ENCODE data around the gene ARL15.
"Not testable (repeated sequence)": the region's sequence is repeated elsewhere in the genome, so short reads cannot be mapped to it uniquely, and the experiment has no call there.

ARL15 gene

DNA sequence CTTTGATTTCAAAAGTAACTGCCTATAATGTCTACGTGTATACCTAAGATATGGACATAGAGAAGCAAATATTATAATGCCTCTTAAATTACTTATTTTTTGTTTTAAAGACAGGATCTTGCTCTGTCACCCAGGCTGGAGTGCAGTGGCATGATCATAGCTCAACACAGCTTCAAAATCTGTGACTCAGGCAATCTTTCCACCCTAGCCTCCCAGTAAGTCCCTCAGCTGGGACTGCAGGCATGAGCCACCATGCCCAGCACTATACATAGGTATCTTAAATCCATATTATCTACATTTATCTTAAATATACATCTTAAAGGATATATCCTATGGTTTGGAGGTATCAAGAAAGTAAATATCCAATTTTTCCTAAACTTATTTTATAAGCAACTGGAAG is 261.2 kb downstream of the ARL15 start:
- DNase-seq (ENCODE audit: low read depth in 1 of 2, low spot score in 1 of 2), result no peak

DNA sequence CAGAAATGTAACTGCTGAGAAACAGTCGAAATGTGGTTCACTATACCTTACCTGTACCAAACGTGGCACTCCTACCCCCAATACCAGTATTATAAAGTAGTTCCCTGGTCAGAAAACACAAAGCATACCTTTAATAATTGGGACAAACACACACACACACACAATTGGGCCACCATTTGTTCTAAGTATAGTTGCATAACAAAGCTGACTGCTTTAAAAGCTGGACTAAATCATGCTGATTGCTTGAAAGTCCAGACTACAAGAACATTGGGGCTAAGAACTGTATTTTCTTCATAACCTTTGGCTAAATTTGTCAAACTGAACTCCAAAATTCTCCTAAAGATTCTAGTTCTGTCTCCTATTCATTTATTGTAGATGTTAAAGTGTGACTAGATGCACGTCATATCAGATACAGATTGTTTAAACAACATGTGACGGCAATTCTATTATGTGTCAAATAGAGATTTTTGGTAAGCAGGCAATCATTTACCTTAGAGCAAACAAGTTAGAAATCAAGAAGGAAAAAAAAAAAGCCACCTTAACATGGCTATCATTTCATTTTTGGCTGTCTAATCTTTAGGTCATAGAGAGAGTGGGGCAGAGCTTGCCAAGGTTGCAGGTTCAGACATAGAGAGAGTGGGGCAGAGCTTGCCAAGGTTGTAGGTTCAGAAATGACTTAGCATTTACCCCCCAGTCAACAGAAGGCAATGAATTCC is 265.1 kb downstream of the ARL15 start:
- DNase-seq (ENCODE audit: low read depth in 1 of 2, low spot score in 1 of 2), result no peak

DNA sequence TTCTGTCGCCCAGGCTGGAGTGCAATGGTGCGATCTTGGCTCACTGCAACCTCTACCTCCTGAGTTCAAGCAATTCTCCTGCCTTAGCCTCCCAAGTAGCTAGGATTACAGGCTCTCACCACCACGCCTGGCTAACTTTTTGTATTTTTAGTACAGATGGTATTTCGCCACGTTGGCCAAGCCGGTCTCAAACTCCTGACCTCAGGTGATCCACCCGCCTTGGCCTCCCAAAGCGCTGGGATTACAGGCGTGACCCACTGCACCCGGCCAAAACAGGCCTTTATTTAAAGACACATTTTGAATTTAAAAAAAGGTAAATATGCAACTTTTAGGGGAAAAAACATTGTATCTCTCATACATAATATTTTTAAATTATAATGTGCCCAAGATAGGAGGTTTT is 266.1 kb downstream of the ARL15 start:
- DNase-seq (ENCODE audit: low read depth in 1 of 2, low spot score in 1 of 2), result not testable (repeated sequence)

DNA sequence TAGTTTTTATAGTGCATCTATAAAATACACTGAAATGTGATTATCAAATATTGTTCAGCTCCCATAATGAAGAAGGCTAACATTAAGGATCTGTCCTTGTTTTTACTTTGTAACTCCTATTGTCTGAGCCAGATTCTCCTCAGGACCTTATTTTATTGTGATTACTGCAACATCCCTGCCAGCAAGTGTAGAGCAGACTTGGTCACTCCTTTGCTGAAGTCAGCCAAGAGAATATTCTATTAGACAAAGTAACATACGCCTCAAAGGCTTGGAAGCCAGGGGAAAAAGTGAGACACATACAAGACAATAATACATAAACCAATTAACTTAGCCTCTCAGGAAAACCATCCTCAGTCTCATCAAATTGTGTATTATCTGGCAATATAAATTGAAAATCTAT is 269.6 kb downstream of the ARL15 start:
- DNase-seq (ENCODE audit: low read depth in 1 of 2, low spot score in 1 of 2), result no peak

DNA sequence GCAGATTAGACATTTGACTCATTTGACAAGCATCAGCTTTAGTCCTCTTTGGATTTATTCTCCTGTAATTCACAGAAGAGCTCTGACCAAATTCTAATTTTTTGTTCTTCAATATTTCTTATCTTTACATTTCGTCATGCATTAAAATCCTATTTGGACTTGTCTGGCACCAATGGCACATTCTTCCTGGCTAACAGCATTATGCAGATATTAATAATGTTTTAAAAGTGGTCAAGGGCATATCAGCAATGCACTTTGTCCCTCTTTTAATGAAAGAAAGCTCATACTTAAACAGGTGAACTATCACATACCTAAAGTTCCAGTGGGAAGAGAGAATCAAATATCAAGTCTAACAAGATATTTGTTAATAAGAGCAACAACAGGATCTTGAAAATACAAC is 270.4 kb downstream of the ARL15 start:
- DNase-seq (ENCODE audit: low read depth in 1 of 2, low spot score in 1 of 2), result no peak

DNA sequence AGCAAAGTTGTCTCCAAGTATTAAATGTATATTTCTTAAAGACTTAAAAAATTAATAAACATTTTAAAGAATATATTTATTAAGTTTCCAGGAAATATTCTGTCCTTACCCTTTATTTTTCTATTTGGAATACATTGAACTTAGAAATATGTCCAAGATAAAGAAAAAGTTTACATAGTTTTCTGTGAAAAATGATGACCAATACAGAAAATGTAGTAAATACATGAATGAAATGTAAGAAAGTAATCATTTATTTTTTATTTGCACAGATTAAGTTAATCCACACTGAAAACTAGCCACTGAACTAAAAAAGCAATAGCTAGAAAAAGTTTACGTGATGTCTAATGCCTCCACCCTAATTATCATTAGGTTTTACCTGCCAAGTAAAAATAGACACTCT is 273.2 kb downstream of the ARL15 start:
- DNase-seq (ENCODE audit: low read depth in 1 of 2, low spot score in 1 of 2), result no peak

DNA sequence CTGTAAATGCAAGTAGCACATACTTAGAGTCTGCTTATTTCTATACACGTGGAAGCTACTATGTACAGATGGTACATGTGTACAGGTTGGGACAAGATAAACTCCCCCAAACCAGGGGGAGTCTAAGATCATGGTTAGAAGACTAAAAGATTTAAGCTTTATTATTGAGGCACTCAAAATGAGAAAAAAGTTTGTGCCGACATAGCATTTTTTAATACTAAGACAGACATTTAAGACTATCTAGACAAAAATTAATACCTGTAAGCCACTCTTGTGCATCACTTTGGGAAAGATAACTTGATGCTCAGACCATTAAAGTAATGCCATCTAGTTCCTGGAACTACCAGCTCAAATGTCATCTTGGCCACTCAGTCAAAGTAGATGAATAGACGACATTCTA is 279.4 kb downstream of the ARL15 start:
- DNase-seq (ENCODE audit: low read depth in 1 of 2, low spot score in 1 of 2), result no peak

DNA sequence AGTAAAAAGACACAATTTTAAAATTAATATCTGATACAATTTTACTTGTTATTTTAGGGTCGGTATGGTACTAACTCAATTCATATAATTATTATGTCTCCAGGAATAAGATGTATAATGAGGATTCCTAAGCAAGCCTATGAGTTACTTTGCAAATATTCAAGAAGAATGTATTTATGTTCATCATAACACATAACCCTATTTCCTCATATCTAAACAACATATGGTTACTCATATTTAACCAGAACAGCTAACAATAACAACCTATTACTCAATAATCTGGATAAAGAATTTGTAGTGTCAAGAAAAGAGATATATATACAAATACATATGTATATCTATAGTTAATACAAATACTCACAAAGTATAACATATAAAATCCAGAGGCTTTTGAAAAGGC is 285.9 kb downstream of the ARL15 start:
- no peak for DNase-seq (ENCODE audit: low read depth in 1 of 2, low spot score in 1 of 2)

DNA sequence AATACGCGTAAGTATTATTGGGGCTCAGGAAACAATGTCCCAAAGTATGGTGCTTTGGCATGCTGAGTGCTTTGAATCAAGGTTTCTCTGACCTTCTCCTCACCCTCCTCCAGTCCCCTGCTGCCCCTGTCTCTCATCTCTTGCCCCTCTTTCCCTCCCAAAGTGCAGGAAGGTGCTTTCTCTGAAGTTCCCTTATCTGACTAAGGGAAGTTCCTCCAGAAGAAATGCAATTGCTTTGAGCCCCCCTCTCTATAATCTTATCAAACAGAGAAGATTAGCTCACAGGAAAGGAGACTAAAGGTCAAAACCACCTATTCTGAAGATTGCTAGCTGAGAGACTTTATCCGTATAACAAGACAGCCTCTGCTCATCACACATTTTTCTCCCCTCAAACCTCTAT is 288.1 kb downstream of the ARL15 start:
- no peak for DNase-seq (ENCODE audit: low read depth in 1 of 2, low spot score in 1 of 2)

DNA sequence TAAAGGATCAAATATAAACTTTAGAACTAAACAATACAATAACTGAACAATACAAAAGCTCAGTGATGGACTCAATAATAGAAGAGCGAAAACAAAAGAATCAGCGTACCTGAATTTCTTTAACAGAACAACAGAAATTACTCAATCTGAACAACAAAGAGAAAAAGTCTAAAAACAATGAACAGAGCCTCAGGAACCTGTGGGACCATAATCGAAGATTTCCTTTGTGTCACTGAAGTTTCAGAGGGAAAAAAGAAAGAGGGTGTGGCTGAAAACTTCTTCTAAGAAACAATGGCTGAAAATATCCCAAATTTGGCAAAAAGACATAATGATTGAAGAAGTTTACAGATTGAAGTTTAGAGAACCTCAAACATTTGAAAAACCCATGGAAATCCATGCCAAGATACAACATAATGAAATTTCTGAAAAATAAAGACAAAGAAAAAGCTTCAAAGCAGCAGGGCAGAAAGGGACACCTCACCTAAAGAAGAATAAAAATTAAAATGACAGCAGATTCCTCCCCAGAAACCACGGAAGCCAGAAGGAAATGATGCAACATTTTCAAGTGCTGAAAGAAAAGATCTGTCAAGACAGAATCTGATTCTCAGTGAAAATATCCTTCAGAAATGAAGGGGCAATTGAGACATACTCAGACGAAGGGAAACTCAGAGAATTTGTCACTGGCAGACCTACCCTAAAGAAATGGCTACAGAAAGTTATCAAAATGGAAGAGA is 288.8 kb downstream of the ARL15 start:
- no peak for DNase-seq (ENCODE audit: low read depth in 1 of 2, low spot score in 1 of 2)

DNA sequence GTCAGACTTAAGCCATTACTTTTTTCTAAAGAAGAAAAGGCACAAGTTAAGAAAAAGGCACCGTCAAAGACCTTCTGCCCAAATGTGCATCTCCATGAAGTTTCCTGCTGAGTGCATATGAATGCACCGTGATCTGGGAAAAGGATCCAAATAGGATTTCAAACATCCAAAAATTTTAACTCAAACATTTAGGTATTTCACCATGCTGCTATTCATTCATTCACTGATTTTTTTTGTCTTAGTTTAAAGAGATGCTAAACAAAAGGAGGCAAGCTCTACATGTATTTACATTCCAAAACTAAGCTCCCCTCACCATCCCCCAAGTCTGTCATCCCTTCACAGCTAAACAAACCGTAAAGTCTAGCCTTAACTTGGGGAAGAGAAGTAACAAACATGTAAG is 291.9 kb downstream of the ARL15 start:
- DNase-seq (ENCODE audit: low read depth in 1 of 2, low spot score in 1 of 2), result no peak

DNA sequence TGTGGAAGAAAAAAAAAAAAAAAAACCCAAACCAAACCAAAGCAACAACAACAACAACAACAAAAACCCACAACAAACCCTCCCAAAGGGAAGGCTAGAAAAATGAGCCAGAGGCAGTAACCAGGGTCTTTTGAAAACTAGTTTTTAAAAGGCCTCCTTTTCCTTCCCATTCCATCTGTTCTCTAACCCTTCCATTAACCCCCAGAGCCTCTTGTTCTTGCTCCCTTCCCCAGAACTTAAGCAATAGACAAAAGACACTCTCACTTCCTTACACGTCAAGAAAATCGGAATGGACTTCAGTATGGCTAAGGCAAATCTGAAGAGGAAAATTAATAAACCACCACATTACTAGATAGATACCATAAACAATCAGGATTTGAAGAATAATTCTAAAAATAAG is 292.8 kb downstream of the ARL15 start:
- DNase-seq (ENCODE audit: low read depth in 1 of 2, low spot score in 1 of 2), result no peak

DNA sequence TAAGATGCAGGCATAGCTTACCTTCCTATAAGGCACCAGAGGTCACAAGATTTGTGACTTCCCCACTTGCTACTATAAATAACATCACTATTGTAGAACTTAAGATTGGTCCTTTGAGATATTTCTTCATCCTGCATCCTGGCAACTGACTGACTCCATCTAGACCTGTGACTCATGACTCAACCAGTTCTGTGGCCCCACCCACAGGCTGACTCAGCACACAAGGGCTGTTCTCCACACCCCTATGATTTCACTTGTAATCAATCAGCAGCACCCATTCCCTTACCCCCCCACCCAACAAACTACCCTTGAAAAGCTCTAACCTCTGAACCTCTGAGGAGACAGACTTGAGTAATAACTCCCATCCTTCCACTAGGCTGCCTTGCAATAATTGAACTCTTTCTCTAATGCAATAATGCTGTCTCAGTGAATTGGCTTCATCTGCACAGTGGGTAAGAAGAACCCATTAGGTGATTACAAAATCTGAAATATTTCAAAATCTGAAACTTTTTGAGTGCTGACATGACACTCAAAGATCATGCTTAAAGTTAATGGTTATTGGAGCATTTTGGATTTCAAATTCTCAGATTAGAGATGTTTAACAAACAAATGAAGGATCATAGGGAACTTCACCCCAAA is 296.7 kb downstream of the ARL15 start:
- peak in 1 of 2 donors; percentile 3 for DNase-seq (ENCODE audit: low read depth in 1 of 2, low spot score in 1 of 2)

DNA sequence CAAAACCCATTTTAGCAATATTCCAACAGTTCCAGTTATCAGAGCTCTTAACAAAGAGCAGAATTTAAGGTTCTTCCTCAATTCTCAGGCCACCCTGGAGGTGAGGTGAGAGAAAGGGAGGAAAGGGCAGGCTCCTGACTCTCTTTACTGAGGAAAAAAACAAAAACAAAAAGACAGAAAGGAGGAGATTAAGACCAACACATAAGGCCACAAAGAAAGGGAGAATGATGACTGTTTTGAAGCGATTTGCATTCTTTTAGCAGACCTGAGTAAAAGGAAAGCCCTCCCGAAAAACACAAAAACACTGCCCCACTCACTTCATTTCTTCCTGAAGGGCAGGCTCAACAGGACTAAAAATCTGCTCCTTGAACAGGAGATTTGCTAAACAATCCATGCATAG is 300.5 kb downstream of the ARL15 start:
- no peak for DNase-seq (ENCODE audit: low read depth in 1 of 2, low spot score in 1 of 2)

DNA sequence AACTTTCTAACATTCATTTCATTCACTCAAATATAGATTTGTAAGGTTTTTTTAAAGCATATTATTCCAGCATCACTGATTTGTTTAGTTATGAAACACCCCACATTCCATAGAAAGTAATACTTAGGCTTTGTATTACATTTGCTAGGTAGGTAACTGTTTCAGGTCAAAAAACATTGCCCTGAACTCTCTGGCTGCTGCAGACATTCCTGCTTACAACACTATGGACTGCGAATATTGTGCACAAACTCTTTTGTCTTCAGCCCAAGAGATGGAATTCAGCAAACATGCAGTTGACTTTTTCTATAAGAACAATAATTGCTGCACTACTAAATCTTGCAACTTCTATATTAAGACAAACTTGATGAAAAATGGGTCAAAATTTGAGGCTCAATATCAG is 301.0 kb downstream of the ARL15 start:
- no peak for DNase-seq (ENCODE audit: low read depth in 1 of 2, low spot score in 1 of 2)

DNA sequence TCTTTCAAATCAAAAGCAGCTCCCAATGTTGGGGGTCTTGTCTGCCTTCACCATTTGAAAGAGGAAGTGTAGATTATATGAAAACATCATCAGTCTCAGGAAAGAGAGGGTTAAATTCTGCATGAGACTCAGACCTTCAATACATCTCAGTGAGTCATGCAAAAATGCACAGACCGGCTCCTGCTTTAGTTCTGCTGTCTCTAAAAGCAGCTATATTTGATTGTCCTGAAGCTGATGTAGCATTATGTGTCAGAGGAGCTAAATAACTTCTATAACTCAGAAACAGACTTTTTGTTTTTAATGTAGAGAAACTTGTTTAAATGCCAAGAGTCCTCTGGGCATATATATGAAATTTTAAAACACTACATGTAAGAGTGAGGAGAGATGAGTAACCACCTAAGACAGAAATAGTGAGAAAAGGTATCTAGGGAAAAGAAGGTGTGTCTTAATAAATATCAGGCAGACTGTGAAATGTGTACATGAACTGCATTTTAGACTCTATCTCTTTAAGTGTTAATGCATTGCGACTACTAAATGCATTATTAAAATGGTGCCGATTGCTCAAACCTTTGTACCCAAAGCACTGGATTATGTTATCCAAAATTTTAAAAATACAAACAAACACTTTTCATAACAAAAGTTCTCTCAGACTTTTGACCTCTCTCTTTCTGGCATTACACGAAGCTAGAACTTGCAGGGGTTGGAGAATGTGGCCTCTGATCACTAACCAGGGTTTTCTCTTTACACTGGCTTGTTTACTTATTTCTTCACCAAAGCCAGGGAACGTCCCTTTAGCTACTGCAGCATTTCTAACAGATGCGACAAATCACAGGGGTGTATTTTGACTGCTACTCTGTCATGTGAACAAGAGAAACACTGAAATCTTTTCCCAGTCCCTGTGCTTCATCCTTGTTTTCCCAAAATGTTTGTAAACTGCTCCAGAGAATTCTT is 302.3 kb downstream of the ARL15 start:
- DNase-seq (ENCODE audit: low read depth in 1 of 2, low spot score in 1 of 2), result no peak

DNA sequence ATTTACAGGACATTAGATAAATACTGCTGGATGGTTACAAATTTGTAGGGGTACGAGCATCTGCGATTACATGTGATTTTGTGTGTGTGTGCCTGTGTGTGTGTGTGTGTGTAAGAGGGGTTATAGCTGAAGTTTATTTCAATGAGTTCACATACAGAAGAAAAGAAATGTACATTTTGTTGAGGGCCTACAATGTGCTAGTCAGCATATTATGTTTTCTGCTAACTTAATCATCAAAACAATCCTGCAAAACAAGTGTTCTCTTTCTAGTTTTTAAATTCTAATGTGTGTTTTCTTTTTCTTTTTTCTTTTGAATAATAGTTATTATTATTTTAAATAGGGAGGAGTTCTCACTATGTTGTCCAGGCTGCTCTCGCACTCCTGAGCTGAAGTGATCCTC is 305.7 kb downstream of the ARL15 start:
- no peak for DNase-seq (ENCODE audit: low read depth in 1 of 2, low spot score in 1 of 2)

DNA sequence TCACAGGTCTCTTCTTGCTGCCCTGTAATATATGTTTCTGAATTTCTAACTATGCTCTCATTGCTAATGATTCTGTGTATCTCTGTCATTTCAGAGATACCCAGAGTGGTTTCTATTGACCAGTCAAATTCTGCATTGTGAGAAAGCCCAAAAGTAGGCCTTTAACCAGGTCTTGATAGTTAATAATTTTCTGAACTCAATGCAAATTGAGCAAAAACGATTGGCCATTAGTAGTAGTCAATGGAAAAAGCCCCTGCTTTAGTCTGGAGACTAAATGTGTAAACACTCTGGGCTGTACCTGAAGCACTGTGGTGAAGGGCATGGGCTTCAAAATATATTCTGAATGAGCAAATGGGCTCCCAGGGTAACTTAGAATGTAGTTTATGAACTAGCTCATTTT is 307.6 kb downstream of the ARL15 start:
- DNase-seq (ENCODE audit: low read depth in 1 of 2, low spot score in 1 of 2), result no peak

DNA sequence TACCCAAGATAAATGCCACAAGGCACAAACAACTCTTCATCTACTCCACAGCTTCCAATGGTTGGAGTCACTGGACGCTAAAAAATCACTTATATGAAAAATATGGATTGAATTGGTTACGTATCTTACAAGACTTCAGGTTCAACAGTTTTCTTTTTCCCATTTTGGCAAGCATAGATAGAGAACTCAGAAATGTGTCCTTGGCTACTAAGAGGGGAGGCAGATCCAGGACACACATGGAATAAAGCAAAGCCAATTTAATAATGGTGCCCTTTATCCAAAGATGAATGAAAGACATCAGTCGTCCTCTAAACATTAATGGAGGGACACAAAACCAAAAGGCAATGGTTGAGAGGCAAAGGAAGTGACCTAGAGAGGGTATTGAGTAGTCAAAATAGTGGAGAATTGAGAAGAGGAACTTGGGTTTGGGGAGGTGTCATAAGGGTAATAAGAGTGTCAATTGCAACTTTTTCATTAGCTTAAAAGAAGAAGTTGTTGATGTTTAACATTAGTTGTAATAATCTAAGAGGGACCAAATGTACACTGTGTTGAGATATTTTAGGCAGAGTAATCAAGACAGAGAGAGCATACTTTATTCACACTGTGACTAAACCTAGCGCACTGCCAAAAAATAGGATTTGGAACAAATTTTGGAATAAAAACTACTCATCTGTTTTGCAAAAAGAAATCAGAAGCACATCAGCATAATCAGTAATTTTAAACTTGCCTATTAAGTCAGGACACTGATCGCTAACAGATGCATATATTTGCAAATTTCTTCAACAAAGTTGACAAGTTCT is 308.2 kb downstream of the ARL15 start:
- DNase-seq (ENCODE audit: low read depth in 1 of 2, low spot score in 1 of 2), result no peak

DNA sequence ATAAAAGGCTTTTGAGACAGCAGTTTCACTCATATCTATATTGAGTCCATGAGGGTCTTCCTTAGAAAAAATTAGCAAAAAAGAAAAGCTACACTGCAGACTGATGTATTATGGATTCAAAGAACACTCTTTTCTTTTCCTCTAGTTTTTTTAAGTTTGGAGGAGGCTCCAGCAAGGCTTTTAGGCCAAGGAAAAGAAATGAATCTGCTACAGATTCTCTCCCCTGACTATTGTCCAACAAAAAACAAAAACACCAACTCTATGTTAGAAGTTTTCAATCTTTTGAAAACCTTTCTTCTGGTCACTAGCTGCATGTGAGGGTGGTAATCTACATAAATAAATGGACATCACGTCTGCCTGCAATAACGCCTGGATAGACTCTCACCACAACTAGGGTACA is 310.4 kb downstream of the ARL15 start:
- no peak for DNase-seq (ENCODE audit: low read depth in 1 of 2, low spot score in 1 of 2)
